Endothelial cell of umbilical vein (primary cell): ENCODE results near the gene CABLES1. TPM values are rescaled to one million over a fixed set of nuclear protein-coding genes. Genes with fewer than 3 reads are reported as not detected.

ENCODE experiments used
- BruUV-seq: library from RNA; stranded (reverse); fragments of 400-500 nt; replicated peaks from 2 replicates; lab custom pipeline; 2021; lab: Mats Ljungman, UMichigan
- CTCF ChIA-PET: fragments of 300-600, 350-600 bp; sonication (Branson Sonifier 250); formaldehyde crosslinking; loops from one replicate; lab custom pipeline; 2021; ENCODE audit warnings: antibody characterized with exemption, inconsistent platforms; lab: Charles Lee
- POLR2A ChIA-PET: fragments of 300-600, 350-600 bp; sonication (Branson Sonifier 250); formaldehyde crosslinking; loops from one replicate; lab custom pipeline; 2021; ENCODE audit warnings: antibody characterized with exemption, inconsistent platforms; lab: Charles Lee
- DNase-seq: peaks from one replicate; pipeline ENCODE4 v3.0.0-alpha.2; 2011; ENCODE audit warnings: low read depth, low spot score
- FAIRE-seq: peaks from 2 replicates; lab custom pipeline; 2011; peaks lifted over from hg19 to GRCh38; lab: Jason Lieb, UNC
- H2AFZ ChIP-seq: 2 replicates; pipeline ENCODE4 v1.6.0; 2012; ENCODE audit warnings: low read depth, low read length, control low read depth, inconsistent platforms
- H3K27ac ChIP-seq: 2 replicates; pipeline ENCODE4 v1.5.1; 2011; ENCODE audit warnings: low read depth, mild to moderate bottlenecking, control low read depth, low read length, moderate library complexity; ENCODE audit not compliant: insufficient read depth
- H3K27me3 ChIP-seq, 2 experiments: 2 replicates each; pipeline versions ENCODE4 v1.6.0 to v1.6.1; 2011; ENCODE audit warnings: low read length in 2 of 2, mixed read lengths in 1 of 2; ENCODE audit not compliant: control insufficient read depth in 2 of 2, insufficient read depth in 2 of 2
- H3K36me3 ChIP-seq, 2 experiments: 2 replicates in 1 of 2; 3 replicates in 1 of 2; pipeline ENCODE4 v1.5.1; 2011; ENCODE audit warnings: low read length in 2 of 2, mild to moderate bottlenecking in 1 of 2, moderate library complexity in 1 of 2; ENCODE audit not compliant: control insufficient read depth in 2 of 2, insufficient read depth in 2 of 2; ENCODE audit errors: extremely low read depth in 1 of 2
- H3K4me1 ChIP-seq: 3 replicates; pipeline ENCODE4 v1.5.1; 2011; ENCODE audit warnings: mild to moderate bottlenecking, low read length; ENCODE audit not compliant: control insufficient read depth, insufficient read depth; ENCODE audit errors: extremely low read depth
- H3K4me2 ChIP-seq: 2 replicates; pipeline ENCODE4 v1.6.1; 2011; ENCODE audit warnings: low read length, control low read depth, mixed read lengths; ENCODE audit not compliant: insufficient read depth
- H3K4me3 ChIP-seq, 3 experiments: fragments of 200-600 bp in 1 of 3; sonication (generic), shearing (Covaris generic) in 1 of 3; replicated peaks in 1 of 3; 2 replicates each; pipeline ENCODE4 v1.5.1; 2011 to 2016; ENCODE audit warnings: control low read depth in 3 of 3, low read length in 3 of 3, mild to moderate bottlenecking in 2 of 3, inconsistent platforms in 1 of 3, low read depth in 1 of 3, moderate library complexity in 1 of 3; ENCODE audit not compliant: insufficient read depth in 1 of 3
- H3K79me2 ChIP-seq: 2 replicates; pipeline ENCODE4 v1.6.0; 2012; ENCODE audit warnings: low read length, inconsistent platforms; ENCODE audit not compliant: control insufficient read depth, insufficient read depth
- H3K9ac ChIP-seq: replicated peaks from 2 replicates; pipeline ENCODE3; 2011; ENCODE audit warnings: low read length, control low read depth; ENCODE audit not compliant: insufficient read depth; ENCODE audit errors: extremely low read depth
- H3K9me1 ChIP-seq: replicated peaks from 3 replicates; pipeline ENCODE4 v1.6.0; 2011; ENCODE audit warnings: mild to moderate bottlenecking, low read length; ENCODE audit not compliant: control insufficient read depth, insufficient read depth; ENCODE audit errors: extremely low read depth
- H3K9me3 ChIP-seq: replicated peaks from 2 replicates; pipeline ENCODE4 v1.5.1; 2012; ENCODE audit warnings: low read length, inconsistent platforms; ENCODE audit not compliant: control insufficient read depth, insufficient read depth
- H4K20me1 ChIP-seq: replicated peaks from 2 replicates; pipeline ENCODE3; 2011; ENCODE audit warnings: mild to moderate bottlenecking, low read length; ENCODE audit not compliant: control insufficient read depth, insufficient read depth; ENCODE audit errors: extremely low read depth
- EZH2 ChIP-seq: IDR thresholded peaks from 2 replicates; pipeline ENCODE4 v1.6.1; 2012; ENCODE audit warnings: borderline replicate concordance, low read depth, mild to moderate bottlenecking, moderate library complexity, low read length, inconsistent platforms; ENCODE audit not compliant: severe bottlenecking
- FOS ChIP-seq: IDR thresholded peaks from 2 replicates; pipeline ENCODE4 v1.6.1; 2011; ENCODE audit warnings: mild to moderate bottlenecking, low read length, moderate library complexity, borderline replicate concordance; ENCODE audit not compliant: insufficient read depth
- GATA2 ChIP-seq: IDR thresholded peaks from 2 replicates; pipeline ENCODE4 v1.7.0; 2011; ENCODE audit warnings: low read depth, mild to moderate bottlenecking, moderate library complexity, mixed read lengths, low read length; ENCODE audit not compliant: insufficient read length, insufficient read depth
- JUN ChIP-seq: IDR thresholded peaks from 2 replicates; pipeline ENCODE4 v1.6.1; 2011; ENCODE audit warnings: borderline replicate concordance, low read depth; ENCODE audit not compliant: insufficient read length, insufficient read depth
- MYC ChIP-seq: IDR thresholded peaks from one replicate; pipeline ENCODE4 v1.6.1; 2011; ENCODE audit warnings: mild to moderate bottlenecking, low read depth, low read length
- POLR2A ChIP-seq: IDR thresholded peaks from 2 replicates; pipeline ENCODE4 v1.6.1; 2012; ENCODE audit warnings: low read depth, mild to moderate bottlenecking, control low read depth, low read length
- POLR2AphosphoS5 ChIP-seq: IDR thresholded peaks from 2 replicates; pipeline ENCODE4 v1.6.1; 2012; ENCODE audit warnings: low read depth, mild to moderate bottlenecking, control low read depth, low read length, moderate library complexity; ENCODE audit not compliant: insufficient read depth
- dilution Hi-C: fragments of 300-500 bp; cut with MboI; formaldehyde crosslinking; loops from one replicate; pipeline ENCODE4 v1.15.0; 2019; ENCODE audit warnings: low sequenced_read_pairs; ENCODE audit not compliant: extremely low pct_ligation_motif_present
- intact Hi-C: fragments of 100-400 bp; cut with micrococcal nuclease; formaldehyde crosslinking; loops from one replicate; pipeline ENCODE4 v1.10.0; 2022
- polyA plus RNA-seq, 4 experiments: library from polyadenylated mRNA; depleted of rRNA in 3 of 4; stranded (reverse) in 3 of 4; unstranded in 1 of 4; fragments of >200 nt; gene quantifications; 2 replicates each; pipeline versions ENCODE4 v1.2.1 to v1.2.3, GENCODE V29; 2011 to 2012; ENCODE audit warnings: missing spikeins in 1 of 4
- total RNA-seq: library from RNA; stranded (reverse); gene quantifications from 2 replicates; pipeline ENCODE4 v1.2.3, GENCODE V29; 2021
- TF ChIP-seq, protein P1 (sequence below): IDR thresholded peaks from 2 replicates; pipeline ENCODE4 v1.6.1; 2011; ENCODE audit not compliant: insufficient read depth, insufficient read length
- TF ChIP-seq, protein P2 (sequence below), 2 donors: IDR thresholded peaks; 1 replicate in 1 of 2; 2 replicates in 1 of 2; pipeline ENCODE4 v1.5.1; 2011; ENCODE audit warnings: low read length in 2 of 2, mild to moderate bottlenecking in 2 of 2, moderate library complexity in 2 of 2, control low read depth in 1 of 2, inconsistent platforms in 1 of 2, low read depth in 1 of 2; ENCODE audit not compliant: insufficient read depth in 1 of 2; ENCODE audit errors: extremely low read depth in 1 of 2

The CABLES1 gene
- total and polyA plus RNA-seq, 2 donors (not counting 3 experiments of a cell fraction or from before 2014, with no cell fraction given), result 40.2 to 71.1 TPM

DNA sequence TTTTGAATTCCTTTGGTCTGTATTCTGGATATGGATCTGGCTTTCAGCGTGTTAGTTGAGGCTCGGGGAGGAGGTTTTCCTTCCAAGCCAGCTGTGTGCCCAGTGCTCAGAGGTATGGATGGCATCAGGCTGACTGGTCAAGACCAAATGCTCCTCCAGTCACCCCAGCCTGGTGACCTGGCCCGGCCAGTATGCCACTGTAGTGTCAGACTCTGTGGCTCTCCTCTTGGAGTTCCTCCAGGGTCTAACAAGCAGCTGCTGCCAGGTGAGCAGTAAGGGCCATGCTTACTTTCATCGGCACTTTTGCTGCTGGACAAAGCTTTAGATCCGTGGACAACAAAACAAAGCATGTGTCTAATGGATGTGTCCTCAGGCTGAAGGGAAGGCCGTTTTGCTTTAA lies 44.1 kb downstream of the CABLES1 start:
- DNase-seq (no peak), FAIRE-seq (no peak)
- H3K9me1 ChIP-seq, result no peaks in the 10 kb centered on the region
- ChIA-PET POLR2A (no interaction called here), CTCF (interaction anchor here (1.1 to 2.4 kb wide), 2 partner anchors 12 to 38 kb away, joined by 3 to 7 read pairs; no protein-coding TSS in a partner anchor)
- H4K20me1 ChIP-seq, result no peaks in the 10 kb centered on the region
- dilution Hi-C loops, result no loop called here
- H3K36me3 ChIP-seq, result peaks cover 0 to 16% of the 10 kb centered on the region in 2 experiments
- H3K4me1 ChIP-seq, result peaks cover 15% of the 10 kb centered on the region
- H3K79me2 ChIP-seq, result peaks cover 29% of the 10 kb centered on the region
- H3K27me3 ChIP-seq, result no peaks in the 10 kb centered on the region
- H2AFZ ChIP-seq, result no peak overlapping the region
- intact Hi-C loops, result no loop called here
- no peak overlapping the region for H3K9ac ChIP-seq
- H3K27ac ChIP-seq, result peak overlapping the region; percentile 78
- no peak overlapping the region for H3K4me3 ChIP-seq
- no TSS peak for BruUV-seq
- H3K4me2 ChIP-seq, result no peak overlapping the region
- TF ChIP-seq EZH2 (no peak), POLR2AphosphoS5 (no peak)
- H3K9me3 ChIP-seq, result no peaks in the 10 kb centered on the region

DNA sequence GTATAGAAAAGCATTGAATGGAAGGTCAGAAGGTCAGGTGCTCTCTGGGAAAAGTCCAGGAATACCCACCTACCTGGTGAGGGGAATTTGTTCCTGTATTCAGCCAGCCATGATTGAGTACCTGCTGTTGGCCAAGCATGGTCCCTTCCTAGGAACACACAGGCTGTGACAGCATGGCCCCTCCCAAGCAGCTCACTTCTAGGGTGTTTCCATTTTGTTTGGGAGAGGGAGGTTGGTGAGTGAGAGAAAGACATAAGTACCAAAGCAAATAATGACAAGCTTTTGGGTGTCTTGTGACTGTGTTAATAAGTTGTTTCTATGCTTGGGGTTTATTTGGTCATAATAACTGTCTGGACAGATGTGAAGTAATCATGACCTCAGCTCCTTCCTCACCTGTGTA lies 46.3 kb downstream of the CABLES1 start:
- Histone ChIP-seq H2AFZ (no peak overlapping the region), H3K36me3 (peaks cover 0 to 16% of the 10 kb centered on the region in 2 experiments), H3K27me3 (no peaks in the 10 kb centered on the region), H3K79me2 (peaks cover 31% of the 10 kb centered on the region), H3K4me1 (peaks cover 15% of the 10 kb centered on the region), H3K9me3 (no peaks in the 10 kb centered on the region), H3K9me1 (no peaks in the 10 kb centered on the region), H3K4me3 (no peak overlapping the region), H4K20me1 (no peaks in the 10 kb centered on the region), H3K27ac (no peak overlapping the region), H3K9ac (no peak overlapping the region), H3K4me2 (no peak overlapping the region)
- dilution Hi-C loops (no loop called here), intact Hi-C loops (loop anchor here (2.0 kb wide), 1 partner anchor 45 kb away; no protein-coding TSS in a partner anchor)
- no peak for DNase-seq
- peak; percentile 26 for FAIRE-seq
- BruUV-seq, result no TSS peak
- TF ChIP-seq EZH2 (no peak), JUN (no peak), MYC (no peak), GATA2 (no peak), POLR2A (no peak), POLR2AphosphoS5 (no peak), FOS (no peak)
- TF ChIP-seq, protein P1, sequence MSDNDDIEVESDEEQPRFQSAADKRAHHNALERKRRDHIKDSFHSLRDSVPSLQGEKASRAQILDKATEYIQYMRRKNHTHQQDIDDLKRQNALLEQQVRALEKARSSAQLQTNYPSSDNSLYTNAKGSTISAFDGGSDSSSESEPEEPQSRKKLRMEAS, result no peak
- TF ChIP-seq, protein P2, sequence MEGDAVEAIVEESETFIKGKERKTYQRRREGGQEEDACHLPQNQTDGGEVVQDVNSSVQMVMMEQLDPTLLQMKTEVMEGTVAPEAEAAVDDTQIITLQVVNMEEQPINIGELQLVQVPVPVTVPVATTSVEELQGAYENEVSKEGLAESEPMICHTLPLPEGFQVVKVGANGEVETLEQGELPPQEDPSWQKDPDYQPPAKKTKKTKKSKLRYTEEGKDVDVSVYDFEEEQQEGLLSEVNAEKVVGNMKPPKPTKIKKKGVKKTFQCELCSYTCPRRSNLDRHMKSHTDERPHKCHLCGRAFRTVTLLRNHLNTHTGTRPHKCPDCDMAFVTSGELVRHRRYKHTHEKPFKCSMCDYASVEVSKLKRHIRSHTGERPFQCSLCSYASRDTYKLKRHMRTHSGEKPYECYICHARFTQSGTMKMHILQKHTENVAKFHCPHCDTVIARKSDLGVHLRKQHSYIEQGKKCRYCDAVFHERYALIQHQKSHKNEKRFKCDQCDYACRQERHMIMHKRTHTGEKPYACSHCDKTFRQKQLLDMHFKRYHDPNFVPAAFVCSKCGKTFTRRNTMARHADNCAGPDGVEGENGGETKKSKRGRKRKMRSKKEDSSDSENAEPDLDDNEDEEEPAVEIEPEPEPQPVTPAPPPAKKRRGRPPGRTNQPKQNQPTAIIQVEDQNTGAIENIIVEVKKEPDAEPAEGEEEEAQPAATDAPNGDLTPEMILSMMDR (IDR thresholded peaks at IDR 0.05; ENCODE audit: extremely low read depth in 1 of 2, insufficient read depth in 1 of 2, low read depth in 1 of 2, low read length in 2 of 2), result no peak
- CTCF ChIA-PET, result interaction anchor here (1.0 to 1.5 kb wide), 2 partner anchors 46 to 198 kb away, joined by 3 to 4 read pairs; no protein-coding TSS in a partner anchor
- POLR2A ChIA-PET, result interaction anchor here (0.6 kb wide), 1 partner anchor 49 kb away, joined by 6 read pairs; no protein-coding TSS in a partner anchor
